OCI-LY7 (cell line): ENCODE measurements around the gene IARS2.

Source experiments
- EZH2phosphoT487 ChIP-seq: fragments of 200-600 bp; sonication (generic); IDR thresholded peaks from 2 replicates; pipeline ENCODE4 v1.6.1; 2018; ENCODE audit warnings: low read depth, borderline replicate concordance, mild to moderate bottlenecking, mixed run types, antibody characterized with exemption, low read length, moderate library complexity, mixed read lengths
- TF ChIP-seq, protein P1 (sequence below): fragments of 200-600 bp; sonication (generic); conservative IDR thresholded peaks from 2 replicates; pipeline ENCODE4 v1.5.1; 2014; ENCODE audit warnings: mild to moderate bottlenecking, antibody characterized with exemption, low read length, moderate library complexity, mixed read lengths

- TF ChIP-seq, protein P1, sequence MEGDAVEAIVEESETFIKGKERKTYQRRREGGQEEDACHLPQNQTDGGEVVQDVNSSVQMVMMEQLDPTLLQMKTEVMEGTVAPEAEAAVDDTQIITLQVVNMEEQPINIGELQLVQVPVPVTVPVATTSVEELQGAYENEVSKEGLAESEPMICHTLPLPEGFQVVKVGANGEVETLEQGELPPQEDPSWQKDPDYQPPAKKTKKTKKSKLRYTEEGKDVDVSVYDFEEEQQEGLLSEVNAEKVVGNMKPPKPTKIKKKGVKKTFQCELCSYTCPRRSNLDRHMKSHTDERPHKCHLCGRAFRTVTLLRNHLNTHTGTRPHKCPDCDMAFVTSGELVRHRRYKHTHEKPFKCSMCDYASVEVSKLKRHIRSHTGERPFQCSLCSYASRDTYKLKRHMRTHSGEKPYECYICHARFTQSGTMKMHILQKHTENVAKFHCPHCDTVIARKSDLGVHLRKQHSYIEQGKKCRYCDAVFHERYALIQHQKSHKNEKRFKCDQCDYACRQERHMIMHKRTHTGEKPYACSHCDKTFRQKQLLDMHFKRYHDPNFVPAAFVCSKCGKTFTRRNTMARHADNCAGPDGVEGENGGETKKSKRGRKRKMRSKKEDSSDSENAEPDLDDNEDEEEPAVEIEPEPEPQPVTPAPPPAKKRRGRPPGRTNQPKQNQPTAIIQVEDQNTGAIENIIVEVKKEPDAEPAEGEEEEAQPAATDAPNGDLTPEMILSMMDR: no peak
- TF ChIP-seq EZH2phosphoT487: no peak
These were observed 28.0 kb downstream of the IARS2 start for GRCh38 chr1:220121791-220122530.
